Neural cell (in vitro differentiated cells): Measurements from ENCODE around the gene ARL15. TPM values are rescaled to one million over a fixed set of nuclear protein-coding genes. Genes with fewer than 3 reads are reported as not detected.
A peak's percentile ranks its signal among the peaks of the same experiment; 100 is the strongest.

Experiments
- H2AFZ ChIP-seq: fragments of 200-600, 300-800 bp; sonication (generic), shearing (Covaris generic); 2 replicates; pipeline ENCODE4 v1.6.0; 2014; ENCODE audit warnings: low read depth, mild to moderate bottlenecking, antibody characterized with exemption, low read length, moderate library complexity
- H3F3A ChIP-seq: fragments of 200-600 bp; shearing (Covaris generic); 2 replicates; pipeline ENCODE4 v1.6.1; 2016; ENCODE audit warnings: mild to moderate bottlenecking, moderate library complexity, mixed read lengths, antibody characterized with exemption, low read length; ENCODE audit not compliant: insufficient read depth, poor library complexity, severe bottlenecking
- H3K27ac ChIP-seq: fragments of 200-600, 300-800 bp; sonication (generic), shearing (Covaris generic); 2 replicates; pipeline ENCODE4 v1.5.1; 2014; ENCODE audit warnings: mild to moderate bottlenecking, low read length, moderate library complexity
- H3K27me3 ChIP-seq: fragments of 300-800, 200-600 bp; sonication (generic), shearing (Covaris generic); 2 replicates; pipeline ENCODE4 v1.6.0; 2014; ENCODE audit warnings: mild to moderate bottlenecking, low read depth, low read length, moderate library complexity; ENCODE audit not compliant: insufficient read depth
- H3K36me3 ChIP-seq: fragments of 300-800, 200-600 bp; sonication (generic), shearing (Covaris generic); 2 replicates; pipeline ENCODE4 v1.5.1; 2014; ENCODE audit warnings: mild to moderate bottlenecking, antibody characterized with exemption, low read length, moderate library complexity; ENCODE audit not compliant: insufficient read depth
- H3K4me2 ChIP-seq: fragments of 300-800, 200-600 bp; sonication (generic), shearing (Covaris generic); 2 replicates; pipeline ENCODE4 v1.6.0; 2014; ENCODE audit warnings: mild to moderate bottlenecking, low read length
- H3K4me3 ChIP-seq: fragments of 300-800, 200-600 bp; sonication (generic), shearing (Covaris generic); 2 replicates; pipeline ENCODE4 v1.5.1; 2014; ENCODE audit warnings: mild to moderate bottlenecking, low read length, moderate library complexity
- H3K79me2 ChIP-seq: fragments of 200-600 bp; shearing (Covaris generic); replicated peaks from 2 replicates; pipeline ENCODE4 v1.6.0; 2014; ENCODE audit warnings: mild to moderate bottlenecking, low read length, moderate library complexity; ENCODE audit not compliant: insufficient read depth
- H3K9ac ChIP-seq: fragments of 300-800, 200-600 bp; sonication (generic), shearing (Covaris generic); 2 replicates; pipeline ENCODE4 v1.6.1; 2016; ENCODE audit warnings: mild to moderate bottlenecking, low read length, mixed read lengths
- H3K9me2 ChIP-seq: fragments of 200-600 bp; shearing (Covaris generic); 2 replicates; pipeline ENCODE4 v1.6.1; 2016; ENCODE audit warnings: mild to moderate bottlenecking, low read length, mixed read lengths; ENCODE audit not compliant: insufficient read depth
- H3K9me3 ChIP-seq: fragments of 200-600, 300-800 bp; sonication (generic), shearing (Covaris generic); 2 replicates; pipeline ENCODE4 v1.6.1; 2016; ENCODE audit warnings: mild to moderate bottlenecking, mixed run types, low read length, moderate library complexity, mixed read lengths
- H4K20me1 ChIP-seq: fragments of 200-600 bp; shearing (Covaris generic); 2 replicates; pipeline ENCODE4 v1.6.1; 2016; ENCODE audit warnings: mild to moderate bottlenecking, mixed run types; ENCODE audit not compliant: insufficient read depth
- CTCF ChIP-seq: fragments of 450-650 bp; IDR thresholded peaks from 2 replicates; pipeline ENCODE4 v1.5.1; 2014; ENCODE audit warnings: antibody characterized with exemption, mild to moderate bottlenecking, moderate library complexity; ENCODE audit not compliant: poor library complexity, severe bottlenecking
- EP300 ChIP-seq: fragments of 450-650 bp; conservative IDR thresholded peaks from 2 replicates; pipeline ENCODE4 v1.6.1; 2014; ENCODE audit warnings: antibody characterized with exemption, mild to moderate bottlenecking, moderate library complexity; ENCODE audit not compliant: poor library complexity, severe bottlenecking
- MXI1 ChIP-seq: fragments of 450-650 bp; conservative IDR thresholded peaks from 2 replicates; pipeline ENCODE4 v1.6.1; 2014; ENCODE audit warnings: antibody characterized with exemption, mild to moderate bottlenecking; ENCODE audit not compliant: poor library complexity, severe bottlenecking
- POLR2AphosphoS5 ChIP-seq: IDR thresholded peaks from 2 replicates; pipeline ENCODE4 v1.6.1; 2012
- RAD21 ChIP-seq: fragments of 450-650 bp; conservative IDR thresholded peaks from 2 replicates; pipeline ENCODE4 v1.6.1; 2014; ENCODE audit warnings: antibody characterized with exemption, mild to moderate bottlenecking, moderate library complexity
- REST ChIP-seq: IDR thresholded peaks from 2 replicates; pipeline ENCODE4 v1.6.1; 2012; ENCODE audit warnings: borderline replicate concordance
- SMC3 ChIP-seq: fragments of 450-650 bp; conservative IDR thresholded peaks from 2 replicates; pipeline ENCODE4 v1.6.1; 2014; ENCODE audit warnings: antibody characterized with exemption, mild to moderate bottlenecking, moderate library complexity; ENCODE audit not compliant: poor library complexity
- polyA plus RNA-seq: library from polyadenylated mRNA; depleted of rRNA; stranded (reverse); fragments of >200 nt; gene quantifications from 2 replicates; pipeline ENCODE4 v1.2.3, GENCODE V29; 2014

ARL15 gene
- polyA plus RNA-seq, 1 donor from 2014 or later, result 51.9 TPM

GRCh38 chr5:54217826-54218503 lies 92.4 kb downstream of the ARL15 start:
- Histone ChIP-seq H3K9me3 (no peaks in the 10 kb centered on the region), H3K9ac (no peak overlapping the region), H3F3A (no peaks in the 10 kb centered on the region), H3K27ac (no peak overlapping the region), H3K4me2 (no peak overlapping the region), H2AFZ (no peak overlapping the region), H3K27me3 (no peaks in the 10 kb centered on the region), H3K9me2 (no peaks in the 10 kb centered on the region), H4K20me1 (no peaks in the 10 kb centered on the region), H3K79me2 (no peaks in the 10 kb centered on the region), H3K4me3 (no peak overlapping the region), H3K36me3 (no peaks in the 10 kb centered on the region)
- peak; percentile 85 for TF ChIP-seq CTCF
- TF ChIP-seq SMC3, result peak; percentile 88
- TF ChIP-seq POLR2AphosphoS5, result no peak
- TF ChIP-seq RAD21, result peak; percentile 90

- Histone ChIP-seq H3K9ac (no peak overlapping the region), H3K4me2 (no peak overlapping the region), H3K9me3 (no peaks in the 10 kb centered on the region), H3K36me3 (no peaks in the 10 kb centered on the region), H4K20me1 (no peaks in the 10 kb centered on the region), H3K9me2 (no peaks in the 10 kb centered on the region), H3K4me3 (no peak overlapping the region), H2AFZ (no peak overlapping the region), H3K27ac (no peak overlapping the region), H3F3A (no peaks in the 10 kb centered on the region), H3K27me3 (no peaks in the 10 kb centered on the region), H3K79me2 (no peaks in the 10 kb centered on the region)
- TF ChIP-seq SMC3, result no peak
- no peak for TF ChIP-seq EP300
- TF ChIP-seq RAD21, result no peak
- TF ChIP-seq POLR2AphosphoS5, result no peak
- no peak for TF ChIP-seq MXI1
- no peak for TF ChIP-seq CTCF
- no peak for TF ChIP-seq REST
Observed at GRCh38 chr5:54215233-54215736, 95.1 kb downstream of the ARL15 start.
